Smooth muscle cell (in vitro differentiated cells): ENCODE measurements around the gene KLHDC8A. TPM values are rescaled to one million over a fixed set of nuclear protein-coding genes. Genes with fewer than 3 reads are reported as not detected.

Source experiments
- DNase-seq: peaks from one replicate; lab custom pipeline; 2025; ENCODE audit not compliant: unreplicated experiment; lab: John Stamatoyannopoulos, UW
- H2AFZ ChIP-seq: fragments of 200-600 bp; sonication (generic); 2 replicates; pipeline ENCODE4 v1.6.0; 2016; ENCODE audit warnings: antibody characterized with exemption, low read depth, mild to moderate bottlenecking
- H3F3A ChIP-seq: fragments of 200-600 bp; sonication (generic); 2 replicates; pipeline ENCODE4 v1.6.0; 2017; ENCODE audit warnings: antibody characterized with exemption, low read depth
- H3K27ac ChIP-seq: fragments of 200-600 bp; sonication (generic); 2 replicates; pipeline ENCODE4 v1.5.1; 2016; ENCODE audit warnings: low read depth, mild to moderate bottlenecking
- H3K27me3 ChIP-seq: fragments of 200-600 bp; sonication (generic); 2 replicates; pipeline ENCODE4 v1.6.1; 2016; ENCODE audit warnings: low read depth, mild to moderate bottlenecking
- H3K36me3 ChIP-seq: fragments of 200-600 bp; sonication (generic); 2 replicates; pipeline ENCODE4 v1.5.1; 2016; ENCODE audit warnings: low read depth
- H3K4me1 ChIP-seq: fragments of 200-600 bp; sonication (generic); 2 replicates; pipeline ENCODE4 v1.5.1; 2016; ENCODE audit warnings: low read depth
- H3K4me2 ChIP-seq: fragments of 200-600 bp; sonication (generic); 2 replicates; pipeline ENCODE4 v1.6.0; 2016; ENCODE audit warnings: mild to moderate bottlenecking
- H3K4me3 ChIP-seq: fragments of 200-600 bp; sonication (generic); 2 replicates; pipeline ENCODE4 v1.5.1; 2016; ENCODE audit warnings: mild to moderate bottlenecking
- H3K79me2 ChIP-seq: fragments of 200-600 bp; sonication (generic); 2 replicates; pipeline ENCODE4 v1.6.0; 2016; ENCODE audit warnings: low read depth, mild to moderate bottlenecking
- H3K9ac ChIP-seq: fragments of 200-600 bp; sonication (generic); 2 replicates; pipeline ENCODE4 v1.6.0; 2016; ENCODE audit warnings: low read depth
- H3K9me3 ChIP-seq: fragments of 200-600 bp; sonication (generic); replicated peaks from 2 replicates; pipeline ENCODE4 v1.5.1; 2016; ENCODE audit warnings: low read depth
- H4K20me1 ChIP-seq: fragments of 200-600 bp; sonication (generic); 2 replicates; pipeline ENCODE4 v1.6.0; 2016; ENCODE audit warnings: low read depth
- CTCF ChIP-seq: fragments of 200-600 bp; sonication (generic); IDR thresholded peaks from 2 replicates; pipeline ENCODE4 v1.5.1; 2017; ENCODE audit warnings: borderline replicate concordance, mild to moderate bottlenecking, antibody characterized with exemption; ENCODE audit not compliant: insufficient read depth, poor library complexity, severe bottlenecking
- WGBS: methylation state at CpG from one replicate; pipeline ENCODE4 v1.1.7; 2016; ENCODE audit warnings: low lambda C conversion rate; 5-methylcytosine and 5-hydroxymethylcytosine counted together
- polyA plus RNA-seq: library from polyadenylated mRNA; unstranded; fragments of >200 nt; fragmentation: Nextera tagmentation; extraction: Ambion mirVana; gene quantifications from 2 replicates; pipeline ENCODE4 v1.2.1, GENCODE V29; 2016
- total RNA-seq: library from RNA; depleted of rRNA; stranded (reverse); fragments of >200 nt; gene quantifications from 2 replicates; pipeline ENCODE4 v1.2.3, GENCODE V29; 2014

Gene KLHDC8A
- total and polyA plus RNA-seq, 2 experiments from 2014 or later, result 0.33 TPM; not detected in 1

GRCh38 chr1:205313563-205314308 is 43.0 kb downstream of the KLHDC8A start:
- no peaks in the 10 kb centered on the region for H3K9me3 ChIP-seq
- peaks cover 74% of the 10 kb centered on the region for H3K4me1 ChIP-seq
- H3K9ac ChIP-seq, result peak overlapping the region; percentile 39
- peaks cover 66% of the 10 kb centered on the region for H4K20me1 ChIP-seq
- peak overlapping the region; percentile 55 for H3K27ac ChIP-seq
- WGBS, result 15% methylated on average over 21 of the region's 21 CpGs
- no peak for TF ChIP-seq CTCF
- peaks cover 5% of the 10 kb centered on the region for H3K36me3 ChIP-seq
- peak overlapping the region; percentile 77 for H3K4me2 ChIP-seq
- DNase-seq, result no peak
- peaks cover 79% of the 10 kb centered on the region for H3K79me2 ChIP-seq
- H3K27me3 ChIP-seq, result no peaks in the 10 kb centered on the region
- peak overlapping the region; percentile 12 for H2AFZ ChIP-seq
- H3K4me3 ChIP-seq, result peak overlapping the region; percentile 11
- H3F3A ChIP-seq, result no peaks in the 10 kb centered on the region

- Histone ChIP-seq H3K9ac (peak overlapping the region; percentile 39), H4K20me1 (peaks cover 59% of the 10 kb centered on the region), H3F3A (no peaks in the 10 kb centered on the region), H3K4me1 (peaks cover 67% of the 10 kb centered on the region), H2AFZ (peak overlapping the region; percentile 12), H3K36me3 (peaks cover 5% of the 10 kb centered on the region), H3K4me2 (peak overlapping the region; percentile 77), H3K27ac (peak overlapping the region; percentile 55), H3K9me3 (no peaks in the 10 kb centered on the region), H3K4me3 (no peak overlapping the region), H3K79me2 (peaks cover 72% of the 10 kb centered on the region), H3K27me3 (no peaks in the 10 kb centered on the region)
- 60% methylated on average over 10 of the region's 10 CpGs for WGBS
- TF ChIP-seq CTCF, result no peak
- no peak for DNase-seq
Measured at GRCh38 chr1:205312866-205313562, 43.7 kb downstream of the KLHDC8A start.

- no peaks in the 10 kb centered on the region for H3K9me3 ChIP-seq
- 93% methylated on average over 8 of the region's 8 CpGs for WGBS
- H4K20me1 ChIP-seq, result peaks cover 40% of the 10 kb centered on the region
- H3F3A ChIP-seq, result no peaks in the 10 kb centered on the region
- TF ChIP-seq CTCF, result no peak
- peak overlapping the region; percentile 4 for H3K27ac ChIP-seq
- H3K27me3 ChIP-seq, result no peaks in the 10 kb centered on the region
- no peak overlapping the region for H3K4me3 ChIP-seq
- H3K36me3 ChIP-seq, result peaks cover 5% of the 10 kb centered on the region
- H3K4me2 ChIP-seq, result no peak overlapping the region
- no peak overlapping the region for H3K9ac ChIP-seq
- no peak for DNase-seq
- H2AFZ ChIP-seq, result no peak overlapping the region
- H3K79me2 ChIP-seq, result peaks cover 57% of the 10 kb centered on the region
- H3K4me1 ChIP-seq, result peaks cover 49% of the 10 kb centered on the region
Measured at GRCh38 chr1:205310976-205311704, 45.6 kb downstream of the KLHDC8A start.
